GM10248 (cell line): ENCODE results near the gene RPL35.
A peak's percentile ranks its signal among the peaks of the same experiment; 100 is the strongest.
"Not testable (repeated sequence)": the region's sequence is repeated elsewhere in the genome, so short reads cannot be mapped to it uniquely, and the experiment has no call there.

Experiments used
- CTCF ChIA-PET: fragments of 300-600 bp; sonication (Branson Sonifier 250); formaldehyde crosslinking; extraction: SDS; loops from one replicate; lab custom pipeline; 2021; ENCODE audit warnings: antibody characterized with exemption; lab: Yijun Ruan, JAX
- POLR2A ChIA-PET: fragments of 350-650 bp; sonication (Branson Sonifier 250); formaldehyde crosslinking; extraction: SDS; loops from one replicate; lab custom pipeline; 2020; ENCODE audit warnings: antibody characterized with exemption; lab: Yijun Ruan, JAX
- DNase-seq: peaks from one replicate; pipeline ENCODE4 v3.0.0; 2012; ENCODE audit errors: extremely low spot score
- TF ChIP-seq, protein P1 (sequence below): IDR thresholded peaks from 2 replicates; pipeline ENCODE4 v1.5.1; 2012; ENCODE audit warnings: mild to moderate bottlenecking, low read depth; ENCODE audit errors: extremely low read depth, missing control alignments, control extremely low read depth

Gene RPL35

DNA sequence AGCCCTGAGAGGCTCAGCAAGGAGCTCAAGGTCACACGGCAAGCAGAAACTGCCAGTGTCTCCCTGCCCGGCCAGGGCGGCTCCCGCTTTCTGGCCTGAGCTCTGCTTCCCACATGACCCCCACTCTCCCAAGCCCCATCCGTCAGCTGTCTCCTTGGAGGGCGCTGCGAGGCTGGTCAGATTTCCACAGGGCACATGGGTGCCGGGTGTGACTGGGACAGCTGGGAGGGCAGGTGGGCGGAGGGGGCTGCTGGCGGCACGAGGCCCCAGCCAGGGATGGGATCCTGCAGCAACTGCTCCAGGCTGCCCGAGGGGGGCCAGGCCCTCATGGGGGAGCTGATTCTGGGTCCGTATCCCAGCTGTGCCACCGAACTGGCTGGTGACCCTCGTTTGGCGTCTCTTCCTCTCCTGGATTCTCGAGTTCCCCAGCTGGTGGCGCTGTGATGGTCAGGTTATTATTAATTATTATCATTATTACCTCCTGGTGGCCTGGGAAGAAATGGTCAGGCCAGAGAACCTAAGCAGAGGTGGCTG lies 21.4 kb downstream of the RPL35 start:
- TF ChIP-seq, protein P1, sequence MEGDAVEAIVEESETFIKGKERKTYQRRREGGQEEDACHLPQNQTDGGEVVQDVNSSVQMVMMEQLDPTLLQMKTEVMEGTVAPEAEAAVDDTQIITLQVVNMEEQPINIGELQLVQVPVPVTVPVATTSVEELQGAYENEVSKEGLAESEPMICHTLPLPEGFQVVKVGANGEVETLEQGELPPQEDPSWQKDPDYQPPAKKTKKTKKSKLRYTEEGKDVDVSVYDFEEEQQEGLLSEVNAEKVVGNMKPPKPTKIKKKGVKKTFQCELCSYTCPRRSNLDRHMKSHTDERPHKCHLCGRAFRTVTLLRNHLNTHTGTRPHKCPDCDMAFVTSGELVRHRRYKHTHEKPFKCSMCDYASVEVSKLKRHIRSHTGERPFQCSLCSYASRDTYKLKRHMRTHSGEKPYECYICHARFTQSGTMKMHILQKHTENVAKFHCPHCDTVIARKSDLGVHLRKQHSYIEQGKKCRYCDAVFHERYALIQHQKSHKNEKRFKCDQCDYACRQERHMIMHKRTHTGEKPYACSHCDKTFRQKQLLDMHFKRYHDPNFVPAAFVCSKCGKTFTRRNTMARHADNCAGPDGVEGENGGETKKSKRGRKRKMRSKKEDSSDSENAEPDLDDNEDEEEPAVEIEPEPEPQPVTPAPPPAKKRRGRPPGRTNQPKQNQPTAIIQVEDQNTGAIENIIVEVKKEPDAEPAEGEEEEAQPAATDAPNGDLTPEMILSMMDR, result peak; percentile 13
- POLR2A ChIA-PET, result interaction anchor here (0.6 to 1.7 kb wide), 2 partner anchors 10 to 21 kb away, joined by 3 to 4 read pairs; partner anchors contain the start of genes ARPC5L and RPL35
- DNase-seq, result no peak

DNA sequence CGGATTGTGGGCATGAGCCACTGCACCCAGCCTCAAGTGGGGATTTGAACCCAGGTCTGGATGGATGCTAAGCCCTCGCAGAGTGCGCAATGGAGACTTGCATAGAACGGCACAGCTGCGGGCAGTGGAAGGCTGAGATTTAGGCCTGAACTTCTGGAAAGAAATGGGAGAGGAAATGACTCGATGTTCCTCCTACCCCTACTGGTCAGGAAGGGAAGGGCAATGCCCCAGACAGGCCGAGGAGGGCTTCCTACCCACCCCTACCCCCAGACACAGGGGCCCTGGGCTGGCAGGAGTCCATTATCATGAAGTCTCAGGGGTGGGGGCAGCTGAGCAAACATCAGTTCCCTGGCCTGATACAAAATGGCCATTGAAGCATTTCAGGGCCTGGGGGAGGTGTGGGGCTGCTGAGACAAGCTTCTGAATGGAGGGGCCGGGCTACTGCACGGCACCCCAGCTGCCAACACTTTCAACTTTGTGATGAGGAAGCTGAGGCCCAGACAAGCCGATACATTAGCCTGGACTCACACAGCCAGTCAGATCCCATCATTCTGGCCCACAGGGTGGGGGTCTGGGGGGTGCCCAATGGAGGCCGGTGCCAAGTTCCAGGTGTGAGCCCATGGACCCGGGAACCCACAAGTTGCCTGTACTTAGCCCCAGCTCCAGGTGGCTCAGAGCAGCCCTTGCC lies 22.0 kb downstream of the RPL35 start:
- POLR2A ChIA-PET, result interaction anchor here (1.7 kb wide), 1 partner anchor 22 kb away, joined by 4 read pairs; the partner anchor contains the start of genes ARPC5L and RPL35
- CTCF ChIA-PET, result interaction anchor here (0.7 to 26.0 kb wide), 13 partner anchors 7 to 128 kb away, joined by 3 to 814 read pairs (median 4); partner anchors contain the start of genes NR6A1, OLFML2A and WDR38
- no peak for DNase-seq
- TF ChIP-seq, protein P1, result no peak

More for the DNA sequence above, 21.4 kb downstream of the RPL35 start:
- CTCF ChIA-PET, result interaction anchor here (0.7 to 26.0 kb wide), 17 partner anchors 8 to 128 kb away, joined by 3 to 814 read pairs (median 4); partner anchors contain the start of genes NR6A1, OLFML2A and WDR38

DNA sequence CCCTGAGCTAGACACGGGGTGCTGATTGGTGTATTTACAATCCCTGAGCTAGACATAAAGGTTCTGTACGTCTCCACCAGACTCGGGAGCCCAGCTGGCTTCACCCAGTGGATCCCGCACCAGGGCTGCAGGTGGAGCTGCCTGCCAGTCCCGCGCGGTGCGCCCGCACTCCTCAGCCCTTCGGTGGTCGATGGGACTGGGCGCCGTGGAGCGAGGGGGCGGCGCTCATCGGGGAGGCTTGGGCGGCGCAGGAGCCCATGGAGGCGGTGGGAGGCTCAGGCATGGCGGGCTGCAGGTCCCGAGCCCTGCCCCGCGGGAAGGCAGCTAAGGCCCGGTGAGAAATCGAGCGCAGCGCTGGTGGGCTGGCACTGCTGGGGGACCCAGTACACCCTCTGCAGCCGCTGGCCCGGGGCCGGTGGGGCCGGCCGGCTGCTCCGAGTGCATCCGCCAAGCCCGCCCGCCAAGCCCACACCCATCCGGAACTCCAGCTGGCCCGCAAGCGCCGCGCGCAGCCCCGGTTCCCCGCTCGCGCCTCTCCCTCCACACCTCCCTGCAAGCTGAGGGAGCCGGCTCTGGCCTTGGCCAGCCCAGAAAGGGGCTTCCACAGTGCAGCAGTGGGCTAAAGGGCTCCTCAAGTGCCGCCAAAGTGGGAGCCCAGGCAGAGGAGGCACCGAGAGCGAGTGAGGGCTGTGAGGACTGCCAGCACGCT lies 23.0 kb downstream of the RPL35 start:
- POLR2A ChIA-PET, result interaction anchor here (1.7 kb wide), 1 partner anchor 23 kb away, joined by 4 read pairs; the partner anchor contains the start of genes ARPC5L and RPL35
- not testable (repeated sequence) for DNase-seq
- CTCF ChIA-PET, result interaction anchor here (1.5 to 26.0 kb wide), 3 partner anchors 13 to 66 kb away, joined by 4 to 814 read pairs (median 172); partner anchors contain the start of genes NR6A1, OLFML2A and WDR38

DNA sequence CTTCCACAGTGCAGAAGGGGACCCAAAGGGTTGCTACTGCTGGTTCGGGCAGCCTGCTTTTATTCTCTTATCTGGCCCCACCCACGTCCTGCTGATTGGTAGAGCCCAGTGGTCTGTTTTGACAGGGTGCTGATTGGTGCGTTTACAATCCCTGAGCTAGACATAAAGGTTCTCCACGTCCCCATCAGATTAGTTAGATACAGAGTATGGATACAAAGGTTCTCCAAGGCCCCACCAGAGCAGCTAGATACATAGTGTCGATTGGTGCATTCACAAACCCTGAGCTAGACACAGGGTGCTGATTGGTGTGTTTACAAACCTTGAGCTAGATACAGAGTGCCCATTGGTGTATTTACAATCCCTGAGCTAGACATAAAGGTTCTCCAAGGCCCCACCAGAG lies 23.6 kb downstream of the RPL35 start:
- POLR2A ChIA-PET, DNase-seq: not testable (repeated sequence)
- CTCF ChIA-PET, result interaction anchor here (1.1 to 11.6 kb wide), 4 partner anchors 13 to 65 kb away, joined by 3 to 172 read pairs (median 4); partner anchors contain the start of genes OLFML2A and WDR38

DNA sequence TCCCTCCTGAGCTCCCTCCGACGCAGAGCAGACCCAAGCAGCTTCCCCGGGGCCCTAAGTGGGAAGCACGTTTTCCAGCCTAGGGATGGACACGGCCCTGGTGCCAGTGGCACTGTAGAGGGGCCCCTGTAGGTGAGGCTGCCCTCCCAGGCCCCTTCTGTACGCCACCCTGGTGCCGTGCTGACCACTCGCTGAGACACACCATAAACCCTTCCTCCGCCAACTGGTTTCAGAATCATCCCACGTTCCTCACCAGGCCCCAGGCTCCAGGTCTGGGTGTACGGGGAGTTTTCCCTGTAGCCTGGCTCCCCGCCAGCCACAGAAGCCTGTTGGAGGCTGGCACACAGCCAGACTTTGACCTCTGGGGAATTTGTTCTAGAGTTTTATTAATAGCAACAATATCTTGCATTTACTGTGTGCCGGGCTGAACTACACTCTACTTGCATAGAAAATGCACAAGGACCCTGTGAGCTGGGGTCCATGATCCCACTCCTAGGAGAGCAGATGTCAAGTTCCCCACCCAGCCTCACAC lies 26.7 kb downstream of the RPL35 start:
- DNase-seq, result no peak
- POLR2A ChIA-PET, result no interaction called here
- CTCF ChIA-PET, result interaction anchor here (0.6 to 11.6 kb wide), 7 partner anchors 9 to 1964 kb away, joined by 3 to 172 read pairs (median 4); partner anchors contain the start of genes NR6A1 and WDR38
- TF ChIP-seq, protein P1, result no peak

DNA sequence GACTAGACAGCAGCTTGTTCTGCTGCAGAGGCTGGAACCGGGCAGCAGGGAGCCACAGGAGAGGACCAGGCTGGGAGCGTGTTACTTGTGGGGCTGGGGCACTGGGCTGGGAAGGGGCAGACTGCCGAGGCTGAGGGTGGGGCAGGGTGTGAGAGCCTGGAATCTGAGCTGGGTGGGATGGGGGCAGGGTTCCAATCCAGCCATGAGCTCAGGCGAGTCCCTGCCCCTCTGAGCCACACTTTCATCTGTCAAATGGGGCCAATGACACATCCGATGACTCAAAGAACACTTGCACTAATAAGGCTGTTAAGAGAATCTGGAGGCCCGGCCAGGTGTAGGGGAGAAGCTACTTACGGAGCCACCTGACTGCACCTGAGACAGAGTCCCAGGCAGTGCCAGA lies 27.2 kb downstream of the RPL35 start:
- ChIA-PET CTCF (interaction anchor here (0.6 to 11.6 kb wide), 7 partner anchors 7 to 1965 kb away, joined by 3 to 172 read pairs (median 4); partner anchors contain the start of genes NR6A1 and WDR38), POLR2A (no interaction called here)
- no peak for DNase-seq
- TF ChIP-seq, protein P1, result no peak

GRCh38 chr9:124831642-124832364 lies 30.0 kb downstream of the RPL35 start:
- TF ChIP-seq, protein P1, result no peak
- ChIA-PET CTCF (interaction anchor here (0.9 to 8.0 kb wide), 12 partner anchors 9 to 60 kb away, joined by 3 to 70 read pairs (median 5); partner anchors contain the start of genes NR6A1 and WDR38), POLR2A (no interaction called here)
- DNase-seq, result no peak
